ENCODE measurements around the gene KIF3A.

Gene KIF3A

GRCh38 chr5:132737982-132738681 is 786 bp upstream of the KIF3A start:
- DNase-seq (ENCODE audit: extremely low read depth, low read depth), result no peak
- TF ChIP-seq, protein P1, sequence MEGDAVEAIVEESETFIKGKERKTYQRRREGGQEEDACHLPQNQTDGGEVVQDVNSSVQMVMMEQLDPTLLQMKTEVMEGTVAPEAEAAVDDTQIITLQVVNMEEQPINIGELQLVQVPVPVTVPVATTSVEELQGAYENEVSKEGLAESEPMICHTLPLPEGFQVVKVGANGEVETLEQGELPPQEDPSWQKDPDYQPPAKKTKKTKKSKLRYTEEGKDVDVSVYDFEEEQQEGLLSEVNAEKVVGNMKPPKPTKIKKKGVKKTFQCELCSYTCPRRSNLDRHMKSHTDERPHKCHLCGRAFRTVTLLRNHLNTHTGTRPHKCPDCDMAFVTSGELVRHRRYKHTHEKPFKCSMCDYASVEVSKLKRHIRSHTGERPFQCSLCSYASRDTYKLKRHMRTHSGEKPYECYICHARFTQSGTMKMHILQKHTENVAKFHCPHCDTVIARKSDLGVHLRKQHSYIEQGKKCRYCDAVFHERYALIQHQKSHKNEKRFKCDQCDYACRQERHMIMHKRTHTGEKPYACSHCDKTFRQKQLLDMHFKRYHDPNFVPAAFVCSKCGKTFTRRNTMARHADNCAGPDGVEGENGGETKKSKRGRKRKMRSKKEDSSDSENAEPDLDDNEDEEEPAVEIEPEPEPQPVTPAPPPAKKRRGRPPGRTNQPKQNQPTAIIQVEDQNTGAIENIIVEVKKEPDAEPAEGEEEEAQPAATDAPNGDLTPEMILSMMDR (IDR thresholded peaks at IDR 0.05; ENCODE audit: low read depth, low read length), result no peak

- no peak for DNase-seq (ENCODE audit: extremely low read depth, low read depth)
- TF ChIP-seq, protein P1 (IDR thresholded peaks at IDR 0.05; ENCODE audit: low read depth, low read length), result no peak
These were observed 2.7 kb downstream of the KIF3A start for GRCh38 chr5:132734687-132735086.

DNA sequence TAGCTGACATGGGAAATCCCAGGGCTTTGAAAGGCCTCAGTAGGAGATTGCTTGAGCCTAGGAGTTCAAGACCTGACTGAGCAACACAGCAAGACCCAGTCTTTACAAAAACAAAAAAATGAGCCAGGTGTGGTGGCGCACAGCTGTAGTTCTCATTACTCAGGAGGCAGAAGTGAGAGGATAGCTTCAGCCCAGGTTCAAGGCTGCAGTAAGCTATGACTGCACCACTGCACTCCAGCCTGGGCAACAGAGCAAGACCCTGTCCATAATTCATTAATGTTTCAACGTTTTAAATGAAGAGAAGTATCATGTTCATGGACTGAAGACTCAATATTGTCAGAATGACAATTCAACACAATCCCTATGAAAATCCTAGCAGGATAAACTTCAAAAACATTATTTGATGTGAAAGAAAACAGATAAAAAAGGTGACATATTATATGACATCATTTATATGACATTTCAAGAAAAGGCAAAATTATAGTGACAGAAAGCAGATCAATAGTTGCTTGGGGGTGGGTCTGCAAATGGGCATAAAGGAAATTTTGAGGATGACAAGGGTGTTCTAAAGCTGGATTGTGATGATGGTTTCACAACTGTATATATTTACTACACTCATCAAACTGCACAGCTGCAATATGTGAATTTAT is 3.7 kb downstream of the KIF3A start:
- DNase-seq (ENCODE audit: extremely low read depth, low read depth), result no peak
- TF ChIP-seq, protein P1 (IDR thresholded peaks at IDR 0.05; ENCODE audit: low read depth, low read length), result no peak

DNA sequence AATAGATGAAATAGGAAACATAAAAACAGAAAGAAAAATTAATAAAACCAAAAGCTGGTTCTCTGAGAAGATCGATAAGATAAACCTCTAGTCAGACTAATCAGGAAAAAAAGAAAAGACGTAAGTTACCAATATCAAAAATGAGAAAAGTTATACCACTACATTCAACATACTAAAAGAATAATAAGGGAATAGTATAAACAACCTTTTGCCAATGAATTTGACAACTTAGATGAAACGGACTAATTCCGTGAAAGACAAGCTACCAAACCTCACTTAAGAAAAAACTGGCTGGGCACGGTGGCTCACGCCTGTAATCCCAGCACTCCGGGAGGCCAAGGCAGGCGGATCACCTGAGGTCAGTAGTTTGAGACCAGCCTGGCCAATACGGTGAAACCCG is 7.5 kb downstream of the KIF3A start:
- no peak for DNase-seq (ENCODE audit: extremely low read depth, low read depth)

DNA sequence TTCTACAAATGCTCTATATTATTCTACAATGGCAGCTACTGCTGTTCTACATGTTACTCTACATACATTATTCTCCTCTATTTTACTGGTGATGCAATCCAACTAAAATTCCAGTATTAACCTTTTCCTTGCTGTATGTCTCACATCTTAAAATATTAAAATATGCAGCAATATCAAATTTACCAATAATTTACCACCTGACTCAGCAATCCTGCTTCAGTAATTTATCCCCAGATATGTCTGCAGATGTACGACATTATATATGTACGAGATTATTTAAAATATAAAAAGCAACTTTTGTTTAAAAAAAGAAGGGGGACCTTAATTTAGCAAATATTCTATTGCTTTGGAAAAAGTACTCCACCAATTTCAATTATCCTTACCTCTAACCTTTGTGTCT is 11.6 kb downstream of the KIF3A start:
- DNase-seq (ENCODE audit: extremely low read depth, low read depth), result no peak
- TF ChIP-seq, protein P1 (IDR thresholded peaks at IDR 0.05; ENCODE audit: low read depth, low read length), result no peak

More for the DNA sequence above, 7.5 kb downstream of the KIF3A start:
- TF ChIP-seq, protein P1 (IDR thresholded peaks at IDR 0.05; ENCODE audit: low read depth, low read length), result no peak

DNA sequence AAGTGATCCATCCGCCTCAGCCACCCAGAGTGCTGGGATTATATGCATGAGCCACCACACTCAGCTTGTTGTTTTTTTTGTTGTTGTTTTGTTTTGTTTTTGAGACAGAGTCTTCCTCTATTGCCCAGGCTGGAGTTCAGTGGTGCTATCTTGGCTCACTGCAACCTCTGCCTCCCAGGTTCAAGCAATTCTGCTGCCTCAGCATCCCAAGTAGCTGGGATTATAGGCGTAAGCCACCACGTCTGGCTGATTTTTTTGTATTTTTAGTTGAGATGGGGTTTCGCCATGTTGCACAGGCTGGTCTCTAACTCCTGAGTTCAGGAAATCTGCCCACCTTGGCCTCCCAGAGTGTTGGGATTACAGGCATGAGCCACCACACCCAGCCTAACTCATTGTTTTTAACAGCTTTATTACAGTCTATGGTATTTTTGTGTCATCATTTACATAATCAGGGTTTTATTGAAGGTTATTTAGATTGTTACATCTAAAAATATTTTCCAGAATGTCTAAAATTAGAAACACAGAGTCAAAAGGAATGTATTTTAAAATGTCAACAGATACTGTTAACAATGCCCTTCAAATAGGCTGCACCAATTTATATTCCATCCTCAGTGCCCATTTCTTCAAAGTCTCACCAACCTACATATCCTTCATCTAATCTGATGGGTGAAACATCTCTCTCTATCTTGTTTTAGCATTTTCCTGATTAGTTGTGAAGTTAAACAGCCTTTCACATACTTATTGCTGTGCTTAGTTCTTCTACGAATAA is 18.6 kb downstream of the KIF3A start:
- TF ChIP-seq, protein P1 (IDR thresholded peaks at IDR 0.05; ENCODE audit: low read depth, low read length), result no peak
- no peak for DNase-seq (ENCODE audit: extremely low read depth, low read depth)

Measured in AG09319 (cell line).